Activated gamma-delta T cell treated with Interleukin-2 at 50 U/mL for 16 hours (primary cell): ENCODE data around the gene KBTBD4.

Source experiments
- DNase-seq: peaks from one replicate; pipeline ENCODE4 v3.0.0-alpha.2; 2020

Gene KBTBD4

DNA sequence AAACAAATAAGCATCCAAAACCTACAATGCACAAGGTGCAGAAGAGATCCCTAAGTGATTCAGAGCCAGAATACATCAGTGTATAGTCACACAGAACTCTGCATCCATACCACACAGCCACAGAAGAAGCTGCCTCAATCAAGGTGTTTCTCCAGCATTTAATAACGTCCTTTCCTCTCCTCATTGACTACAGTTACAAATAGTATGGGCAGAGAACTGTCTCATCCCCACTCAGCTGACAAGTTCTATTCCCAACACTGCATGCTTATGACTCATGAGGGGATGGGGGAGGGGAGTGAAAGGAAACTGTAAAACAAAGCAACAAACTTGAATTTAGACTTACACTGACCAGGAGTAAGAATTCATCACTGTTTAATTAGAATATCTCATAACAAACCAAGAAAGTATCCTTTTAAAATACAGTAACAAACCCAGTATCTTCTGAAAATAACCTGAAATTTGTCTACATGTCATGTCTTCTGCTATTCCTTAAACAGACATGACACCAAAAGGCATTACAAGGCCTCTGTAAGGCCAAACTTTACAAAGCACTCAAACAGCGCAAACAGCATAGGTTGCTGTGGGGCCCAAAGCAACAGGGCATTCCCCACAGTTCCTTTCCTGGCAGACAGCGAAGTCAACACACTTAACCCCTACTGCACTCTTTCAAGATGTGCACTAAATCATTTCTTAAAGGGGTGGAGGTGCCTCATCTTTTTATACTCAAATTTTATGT is 55.1 kb downstream of the KBTBD4 start:
- DNase-seq = no peak
